ENCODE data around the gene KIF21B.

- TF ChIP-seq, protein P1, sequence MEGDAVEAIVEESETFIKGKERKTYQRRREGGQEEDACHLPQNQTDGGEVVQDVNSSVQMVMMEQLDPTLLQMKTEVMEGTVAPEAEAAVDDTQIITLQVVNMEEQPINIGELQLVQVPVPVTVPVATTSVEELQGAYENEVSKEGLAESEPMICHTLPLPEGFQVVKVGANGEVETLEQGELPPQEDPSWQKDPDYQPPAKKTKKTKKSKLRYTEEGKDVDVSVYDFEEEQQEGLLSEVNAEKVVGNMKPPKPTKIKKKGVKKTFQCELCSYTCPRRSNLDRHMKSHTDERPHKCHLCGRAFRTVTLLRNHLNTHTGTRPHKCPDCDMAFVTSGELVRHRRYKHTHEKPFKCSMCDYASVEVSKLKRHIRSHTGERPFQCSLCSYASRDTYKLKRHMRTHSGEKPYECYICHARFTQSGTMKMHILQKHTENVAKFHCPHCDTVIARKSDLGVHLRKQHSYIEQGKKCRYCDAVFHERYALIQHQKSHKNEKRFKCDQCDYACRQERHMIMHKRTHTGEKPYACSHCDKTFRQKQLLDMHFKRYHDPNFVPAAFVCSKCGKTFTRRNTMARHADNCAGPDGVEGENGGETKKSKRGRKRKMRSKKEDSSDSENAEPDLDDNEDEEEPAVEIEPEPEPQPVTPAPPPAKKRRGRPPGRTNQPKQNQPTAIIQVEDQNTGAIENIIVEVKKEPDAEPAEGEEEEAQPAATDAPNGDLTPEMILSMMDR (conservative IDR thresholded peaks at IDR 0.05; ENCODE audit: low read depth, low read length): no peak
- no peak for TF ChIP-seq EZH2 (IDR thresholded peaks at IDR 0.05; ENCODE audit: low read length, unreplicated experiment)
- TF ChIP-seq EZH2phosphoT487 (IDR thresholded peaks at IDR 0.05; ENCODE audit: borderline replicate concordance, low read length): no peak
Observed at GRCh38 chr1:201009962-201010645, 13.4 kb downstream of the KIF21B start.

All from PC-3 (cell line).